DMS 273 treated with DMSO at 0.1 percent for 48 hours (cell line): ENCODE results near the gene TUBB3.
"Not testable (repeated sequence)": the region's sequence is repeated elsewhere in the genome, so short reads cannot be mapped to it uniquely, and the experiment has no call there.

Experiments
- DNase-seq: peaks from one replicate; lab custom pipeline; 2025; lab: John Stamatoyannopoulos, UW

Gene TUBB3

DNA sequence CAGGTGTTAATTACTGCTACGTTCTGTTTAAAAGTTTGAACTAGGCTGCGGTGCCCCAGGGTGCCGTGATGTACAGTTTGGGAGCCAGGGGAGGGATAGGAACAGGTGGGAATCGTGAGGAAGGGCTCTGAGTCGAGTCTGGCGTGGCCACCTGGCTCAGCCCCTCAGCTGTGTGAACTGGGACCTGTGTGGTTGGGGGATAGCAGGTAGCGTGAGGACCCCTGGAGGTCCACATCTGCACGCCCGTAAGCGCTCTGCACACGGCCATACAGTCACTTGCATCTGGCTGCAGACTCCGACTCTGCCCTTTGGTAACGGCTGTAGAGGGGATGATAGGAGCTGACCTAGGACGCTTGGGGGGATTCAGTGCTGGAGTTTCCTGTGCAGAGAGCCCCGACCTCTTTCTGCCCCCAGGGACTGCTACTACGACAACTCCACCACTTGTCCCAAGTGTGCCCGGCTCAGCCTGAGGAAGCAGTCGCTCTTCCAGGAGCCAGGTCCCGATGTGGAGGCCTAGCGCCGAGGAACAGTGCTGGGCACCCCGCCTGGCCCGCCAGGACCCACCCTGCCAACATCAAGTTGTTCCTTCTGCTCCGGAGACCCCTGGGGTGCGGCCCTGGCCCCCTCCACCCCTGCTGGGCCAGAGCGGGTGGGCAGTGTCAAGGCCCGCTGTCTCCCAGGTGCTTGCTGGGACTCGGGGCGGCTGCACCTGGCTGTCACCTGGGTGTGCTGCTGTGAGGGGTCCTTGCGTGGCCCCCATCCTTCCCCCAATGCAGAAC, 42.5 kb downstream of the TUBB3 start:
- DNase-seq, result no peak

DNA sequence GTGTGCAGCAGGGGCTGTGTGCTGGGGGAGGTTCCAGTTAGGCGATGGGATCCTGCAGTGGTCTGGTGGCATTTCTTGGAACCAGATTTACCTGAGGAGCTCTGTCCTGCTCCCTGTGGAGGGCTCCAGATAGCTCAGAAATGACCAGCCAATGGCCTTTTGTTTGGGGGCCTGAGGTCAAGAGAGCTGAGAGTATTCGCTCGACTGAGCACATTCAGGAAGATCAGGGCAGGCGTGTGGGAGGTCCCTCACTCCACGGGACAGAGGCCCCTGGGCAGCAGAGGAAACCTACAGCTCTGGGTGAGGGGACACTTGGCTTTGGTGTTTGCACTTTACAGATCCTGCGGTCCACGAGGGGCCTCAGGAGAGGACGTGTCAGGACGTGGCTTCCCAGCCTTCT, 43.6 kb downstream of the TUBB3 start:
- no peak for DNase-seq

DNA sequence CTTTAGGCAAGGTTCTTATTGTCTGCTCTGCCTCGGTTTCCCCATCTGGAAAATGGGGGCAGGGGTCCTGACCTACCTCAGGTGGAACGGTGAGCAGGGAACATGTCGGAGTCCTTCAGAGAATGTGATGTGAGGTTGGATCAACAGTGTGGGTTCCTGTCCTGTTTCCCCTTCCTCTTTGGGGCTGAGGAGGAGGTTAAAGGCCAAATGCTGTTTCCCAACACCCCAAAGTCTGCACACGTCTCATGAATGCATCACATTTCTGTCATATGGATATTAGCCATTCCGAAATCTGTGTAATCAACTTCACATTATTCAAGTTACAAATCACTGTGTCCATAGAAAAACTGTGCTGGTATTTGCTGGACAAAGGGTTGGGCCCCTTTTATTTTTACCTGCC, 44.3 kb downstream of the TUBB3 start:
- DNase-seq, result not testable (repeated sequence)

DNA sequence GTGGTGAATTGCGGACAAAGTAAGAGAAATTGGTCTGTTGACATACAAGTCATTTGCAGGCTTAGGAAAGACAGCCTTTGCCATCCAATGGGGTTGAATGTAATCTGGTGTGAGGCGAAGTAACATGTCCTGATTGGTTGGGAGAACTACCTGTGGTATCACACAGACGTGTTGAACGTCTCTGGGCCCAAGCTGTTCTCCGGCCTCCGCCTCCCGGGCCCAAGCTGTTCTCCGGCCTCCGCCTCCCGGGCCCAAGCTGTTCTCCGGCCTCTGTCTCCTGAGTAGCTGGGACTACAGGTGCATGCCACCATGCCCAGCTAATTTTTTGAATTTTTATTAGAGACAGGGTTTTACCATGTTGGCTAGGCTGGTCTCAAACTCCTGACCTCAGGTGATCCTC, 44.9 kb downstream of the TUBB3 start:
- DNase-seq, result not testable (repeated sequence)

DNA sequence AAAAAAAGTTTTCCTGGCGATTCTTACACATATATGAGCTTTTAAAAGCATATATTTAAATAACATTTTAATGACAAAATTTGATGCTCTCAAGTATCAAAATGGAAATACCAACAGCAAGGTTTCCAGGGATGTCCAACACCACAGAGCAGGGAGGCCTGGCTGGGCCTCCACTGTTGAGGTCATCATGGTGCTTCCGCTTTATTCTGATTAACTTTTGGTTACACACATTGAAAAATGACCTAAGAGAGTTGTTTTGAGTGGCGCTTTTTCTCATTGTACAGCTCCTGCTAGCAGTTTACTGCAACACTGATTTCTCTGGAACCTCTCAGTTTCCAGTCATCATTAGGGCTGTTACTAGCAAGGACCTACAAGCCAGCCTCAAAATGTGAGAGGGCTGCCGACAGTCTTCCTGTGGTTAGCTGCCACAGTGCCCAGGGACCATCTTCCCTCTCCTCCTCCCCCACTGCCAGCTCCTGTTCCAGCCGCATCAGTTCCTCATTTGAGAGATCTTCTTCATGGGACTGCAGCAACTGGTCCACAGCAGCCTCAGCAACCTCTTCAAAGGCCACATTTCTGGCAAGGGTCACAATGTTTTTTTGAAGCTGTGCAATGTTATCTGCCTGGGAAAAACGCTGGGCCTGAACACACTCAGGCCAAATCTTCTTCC, 46.7 kb downstream of the TUBB3 start:
- DNase-seq, result no peak

DNA sequence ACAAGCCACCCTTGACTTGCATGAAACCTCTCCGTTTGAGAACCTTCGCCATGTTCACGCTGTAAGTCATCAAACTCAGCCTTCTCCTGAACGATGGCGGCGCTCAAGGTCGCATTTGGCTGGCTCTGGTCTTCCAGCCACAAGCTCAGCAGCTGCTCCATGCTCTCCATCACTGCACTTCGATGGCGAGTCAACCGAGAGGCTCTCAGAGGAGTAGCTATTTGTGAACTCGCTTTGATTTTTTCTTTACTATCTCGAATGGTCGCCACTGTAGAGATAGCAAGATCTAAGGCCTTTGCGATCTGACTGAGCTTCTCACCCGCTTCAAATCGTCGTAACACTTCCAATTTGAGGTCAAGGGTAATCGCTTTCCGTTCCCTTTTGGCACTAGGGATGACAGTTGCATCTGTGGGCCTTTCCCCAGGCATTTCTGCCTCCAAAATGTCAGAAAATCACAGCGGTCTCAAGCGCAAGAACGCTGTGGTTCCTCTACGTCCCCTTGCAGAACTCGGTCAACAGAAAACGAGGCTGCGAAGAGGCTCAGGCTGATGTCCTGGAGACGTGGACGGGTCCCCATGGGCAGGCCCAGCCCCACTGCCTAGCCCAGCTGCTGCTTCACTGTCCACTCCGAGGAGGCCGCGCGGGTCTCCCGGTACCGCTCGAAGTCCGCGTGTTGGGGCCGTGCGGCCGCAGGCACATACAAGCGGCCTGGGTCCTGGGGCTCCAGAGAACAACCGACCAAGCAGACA, 48.5 kb downstream of the TUBB3 start:
- DNase-seq, result no peak

DNA sequence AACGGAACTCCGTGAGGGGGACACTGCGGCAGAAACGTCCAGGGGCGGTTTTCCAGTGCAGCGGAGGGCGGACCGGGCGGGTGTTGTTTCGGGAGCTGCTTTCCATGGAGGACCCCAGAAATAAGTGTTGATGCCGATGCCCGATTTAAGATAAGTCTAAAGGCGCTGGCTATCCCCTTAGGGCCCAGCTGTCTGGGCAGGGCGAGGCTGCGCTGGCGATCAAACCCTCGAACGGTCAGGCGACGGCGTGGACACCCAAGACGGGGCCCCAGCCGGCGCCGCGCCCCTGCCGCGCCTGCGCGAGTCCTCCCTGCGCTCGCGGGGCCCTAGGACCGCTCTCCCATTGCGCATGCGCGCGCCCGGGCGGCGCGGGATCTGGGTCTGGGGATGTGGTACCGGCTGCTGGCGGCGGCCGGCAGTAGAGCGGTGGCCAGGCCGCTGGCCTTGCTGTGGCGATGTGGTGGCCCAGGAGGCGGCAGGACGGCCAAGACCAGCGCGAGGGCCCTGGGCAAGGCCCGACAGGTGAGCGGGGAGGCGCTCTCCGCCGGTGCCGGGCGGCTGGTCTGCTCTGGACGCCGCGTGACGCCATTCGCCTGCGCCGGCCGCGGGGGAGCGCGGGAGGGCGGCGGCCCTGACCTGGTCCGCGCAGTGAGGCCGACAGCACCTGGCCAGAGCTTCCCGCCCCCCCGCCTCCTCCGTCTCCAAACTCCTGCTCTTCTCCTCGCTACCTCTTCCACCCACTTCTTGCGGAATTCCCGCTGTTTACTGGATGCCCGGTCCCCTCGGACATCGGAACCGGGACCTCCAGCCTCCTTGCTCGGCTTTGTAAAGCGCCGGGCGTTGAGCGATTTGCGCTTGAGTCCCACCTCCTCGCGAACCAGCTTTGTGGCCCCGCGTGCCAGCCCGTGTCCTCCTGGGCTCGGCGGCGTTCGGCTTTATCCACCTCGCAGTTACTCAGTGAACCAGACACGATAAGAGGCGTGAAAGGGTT, 49.4 kb downstream of the TUBB3 start:
- peak; percentile 78 for DNase-seq

DNA sequence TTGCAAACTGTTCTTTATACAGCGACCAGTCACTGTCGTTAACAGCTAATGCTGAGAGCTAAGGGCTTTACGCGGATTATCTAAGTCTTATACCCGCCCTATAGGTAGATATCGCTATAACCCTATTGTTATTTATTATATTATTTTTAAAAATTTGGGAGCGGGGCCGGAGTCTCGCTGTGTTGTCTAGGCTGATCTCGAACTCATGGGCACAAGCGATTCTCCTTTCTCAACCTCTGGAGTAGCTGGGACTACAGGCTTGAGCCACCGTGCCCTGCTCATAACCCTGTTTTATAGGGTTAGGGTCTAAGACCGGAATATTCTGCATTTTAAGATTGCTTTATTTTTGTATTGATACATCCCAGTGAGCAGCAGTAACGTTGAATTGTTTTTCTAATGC, 50.1 kb downstream of the TUBB3 start:
- DNase-seq, result no peak

DNA sequence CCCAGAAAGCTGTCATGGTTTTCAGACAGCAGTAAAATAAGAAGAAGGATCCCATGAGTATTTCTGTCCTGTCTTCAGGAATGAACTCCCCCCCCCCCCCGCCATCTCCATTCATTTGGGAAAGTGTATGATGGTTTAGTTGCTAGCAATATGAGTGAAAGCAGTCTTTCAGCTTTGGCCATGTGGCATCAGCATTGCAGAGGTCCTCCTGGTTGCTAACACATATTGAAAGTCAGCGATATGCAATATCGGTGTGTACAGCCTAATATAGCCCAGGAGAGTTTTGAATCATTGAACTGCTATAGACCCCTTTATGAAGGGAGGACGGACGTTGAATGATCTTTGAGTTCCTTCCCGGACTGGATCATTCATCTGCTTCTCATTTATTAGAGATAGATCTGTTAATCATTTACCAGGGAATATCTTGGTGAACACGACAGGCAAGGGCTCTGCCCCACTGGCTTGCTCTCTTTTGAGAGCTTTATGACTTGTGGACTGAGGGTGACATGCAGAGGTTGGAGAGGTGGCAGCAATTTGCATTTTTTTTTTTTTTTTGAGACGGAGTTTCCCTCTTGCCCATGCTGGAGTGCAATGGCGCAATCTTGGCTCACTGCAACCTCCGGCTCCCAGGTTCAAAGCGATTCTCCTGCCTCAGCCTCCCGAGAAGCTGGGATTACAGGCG, 50.7 kb downstream of the TUBB3 start:
- no peak for DNase-seq

DNA sequence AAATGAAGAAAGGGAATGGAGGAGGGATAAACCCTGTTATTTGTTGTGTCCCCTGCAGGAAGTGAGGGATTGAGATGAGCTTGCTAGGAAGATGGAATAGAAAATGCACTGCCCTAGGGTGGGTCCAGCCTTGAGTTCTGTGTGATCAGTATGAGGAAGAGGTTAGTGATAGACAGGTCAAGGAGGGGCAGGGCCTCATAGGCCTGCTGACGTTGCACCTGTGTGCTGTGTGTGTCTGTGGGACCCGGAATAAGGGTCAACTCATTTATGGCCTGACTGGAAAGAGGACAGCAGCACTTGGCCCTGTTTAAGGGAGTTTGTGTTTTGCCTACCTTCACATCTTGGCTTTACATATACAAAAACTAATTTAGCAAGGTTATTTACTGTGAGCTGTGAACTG, 51.7 kb downstream of the TUBB3 start:
- DNase-seq, result no peak

DNA sequence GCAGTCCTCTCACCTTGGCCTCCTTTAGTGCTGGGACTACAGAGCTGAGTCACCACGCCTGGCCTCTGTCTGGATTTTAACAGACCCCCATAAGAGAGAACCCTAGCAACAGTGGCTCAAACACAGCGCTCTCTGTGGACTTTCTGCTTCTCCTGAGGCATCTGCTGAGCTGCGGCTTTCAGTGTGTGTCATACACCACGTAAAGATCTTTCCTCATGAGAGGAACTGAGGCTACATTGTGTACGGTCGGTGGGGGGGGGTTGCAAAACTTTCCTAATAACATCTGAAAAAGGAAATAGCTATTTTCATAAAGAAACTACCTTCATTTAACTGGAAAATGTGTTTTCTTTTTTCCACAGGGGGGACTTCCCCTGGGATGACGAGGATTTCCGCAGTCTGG, 58.3 kb downstream of the TUBB3 start:
- no peak for DNase-seq

DNA sequence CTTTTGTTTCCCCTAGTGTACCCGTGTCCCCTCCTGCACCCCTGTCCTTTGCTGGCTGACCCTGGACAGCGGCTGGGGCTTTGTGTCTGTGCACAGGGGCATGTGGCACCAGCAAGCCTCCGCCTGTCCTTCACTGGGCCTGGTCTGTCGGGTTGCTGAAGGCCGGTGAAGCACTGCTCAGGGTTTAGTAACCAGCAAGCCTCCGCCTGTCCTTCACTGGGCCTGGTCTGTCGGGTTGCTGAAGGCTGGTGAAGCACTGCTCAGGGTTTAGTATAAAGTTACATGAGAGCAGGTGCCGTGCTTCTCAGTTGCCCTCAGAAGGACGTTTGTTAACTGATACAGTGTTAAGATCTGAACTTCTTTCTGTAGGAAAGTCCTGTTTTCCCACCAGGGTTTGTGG, 59.2 kb downstream of the TUBB3 start:
- no peak for DNase-seq

DNA sequence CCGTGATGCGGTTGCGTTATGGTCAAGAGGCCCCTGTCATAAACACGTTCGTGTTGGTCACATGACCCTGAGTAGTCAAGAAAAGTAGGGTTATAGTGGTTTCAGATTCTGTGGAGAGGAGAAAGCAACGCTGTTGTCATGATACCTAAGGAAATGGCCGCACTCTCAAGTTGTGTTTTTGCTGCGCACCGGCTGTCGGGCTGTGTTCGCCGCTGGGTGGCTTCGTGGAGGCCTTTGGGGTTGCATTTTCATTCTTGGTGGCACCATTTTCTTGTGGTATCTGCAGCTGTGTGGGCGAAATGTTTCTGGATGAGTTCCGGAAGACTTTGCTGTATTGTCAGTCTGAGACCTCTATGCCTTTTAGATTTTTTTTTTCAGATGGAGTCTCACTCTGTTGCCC, 60.4 kb downstream of the TUBB3 start:
- DNase-seq, result no peak

DNA sequence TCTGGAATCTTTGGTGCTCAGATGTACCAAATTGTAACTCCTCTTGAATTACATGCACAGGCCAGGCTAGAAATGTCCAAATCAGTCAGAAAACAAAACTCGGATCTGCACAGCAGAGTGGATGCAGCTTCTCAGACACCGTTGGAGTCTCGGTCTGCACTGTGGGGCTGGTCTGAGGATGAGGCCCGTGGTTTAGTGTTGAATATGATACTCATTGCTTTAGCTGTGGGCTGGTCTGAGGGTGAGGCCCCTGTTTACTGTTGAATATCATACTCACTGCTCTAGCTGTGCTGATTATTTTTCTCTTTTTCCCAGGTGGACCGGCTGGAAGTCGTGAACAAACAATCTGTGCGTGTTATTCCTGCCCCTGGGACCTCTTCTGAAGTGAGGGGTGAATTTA, 61.1 kb downstream of the TUBB3 start:
- DNase-seq, result no peak

DNA sequence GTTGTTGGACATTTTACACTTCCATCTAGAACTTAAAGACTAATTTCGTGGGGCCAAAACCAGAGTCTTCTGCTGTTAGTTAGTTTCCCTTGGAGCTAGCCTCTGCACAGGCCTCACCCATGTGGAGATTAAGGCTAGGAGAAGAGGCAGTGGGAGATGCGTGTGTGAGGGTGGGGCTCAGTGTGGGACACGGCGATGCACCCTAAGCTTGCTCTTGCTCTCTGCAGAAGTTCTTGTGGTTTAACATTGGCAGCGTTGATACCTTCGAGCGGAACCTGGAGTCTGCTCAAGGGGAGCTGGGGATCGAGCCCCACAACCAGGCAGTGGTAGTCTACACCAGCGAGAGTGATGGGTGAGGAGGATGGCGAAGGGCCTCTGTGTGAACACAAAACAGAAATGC, 62.1 kb downstream of the TUBB3 start:
- no peak for DNase-seq
